Mesenteric fat pad (tissue), 1 donor: Measurements from ENCODE around the gene OR51T1. TPM values are rescaled to one million over a fixed set of nuclear protein-coding genes. Genes with fewer than 3 reads are reported as not detected.
"Not testable (repeated sequence)": the region's sequence is repeated elsewhere in the genome, so short reads cannot be mapped to it uniquely, and the experiment has no call there.

Source experiments
- DNase-seq: peaks from one replicate; pipeline ENCODE4 v3.0.0-alpha.2; 2020; ENCODE audit warnings: low spot score
- long read RNA-seq: library from polyadenylated mRNA; unstranded; transcript quantifications from one replicate; pipeline ENCODE4 v2.0.0, GENCODE V29; 2020
- total RNA-seq: library from RNA; stranded (reverse); fragmentation: NEBNext Ultra II Directional; extraction: Animal tissue kit (Norgen Biotek cat#: 25700); gene quantifications from one replicate; pipeline ENCODE4 v1.2.1, GENCODE V29; 2021
- donor health status: DM: yes; HTN: yes; CAD: no.

The OR51T1 gene, protein sequence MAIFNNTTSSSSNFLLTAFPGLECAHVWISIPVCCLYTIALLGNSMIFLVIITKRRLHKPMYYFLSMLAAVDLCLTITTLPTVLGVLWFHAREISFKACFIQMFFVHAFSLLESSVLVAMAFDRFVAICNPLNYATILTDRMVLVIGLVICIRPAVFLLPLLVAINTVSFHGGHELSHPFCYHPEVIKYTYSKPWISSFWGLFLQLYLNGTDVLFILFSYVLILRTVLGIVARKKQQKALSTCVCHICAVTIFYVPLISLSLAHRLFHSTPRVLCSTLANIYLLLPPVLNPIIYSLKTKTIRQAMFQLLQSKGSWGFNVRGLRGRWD
- not detected for total RNA-seq
- long read RNA-seq: 0 reads

DNA sequence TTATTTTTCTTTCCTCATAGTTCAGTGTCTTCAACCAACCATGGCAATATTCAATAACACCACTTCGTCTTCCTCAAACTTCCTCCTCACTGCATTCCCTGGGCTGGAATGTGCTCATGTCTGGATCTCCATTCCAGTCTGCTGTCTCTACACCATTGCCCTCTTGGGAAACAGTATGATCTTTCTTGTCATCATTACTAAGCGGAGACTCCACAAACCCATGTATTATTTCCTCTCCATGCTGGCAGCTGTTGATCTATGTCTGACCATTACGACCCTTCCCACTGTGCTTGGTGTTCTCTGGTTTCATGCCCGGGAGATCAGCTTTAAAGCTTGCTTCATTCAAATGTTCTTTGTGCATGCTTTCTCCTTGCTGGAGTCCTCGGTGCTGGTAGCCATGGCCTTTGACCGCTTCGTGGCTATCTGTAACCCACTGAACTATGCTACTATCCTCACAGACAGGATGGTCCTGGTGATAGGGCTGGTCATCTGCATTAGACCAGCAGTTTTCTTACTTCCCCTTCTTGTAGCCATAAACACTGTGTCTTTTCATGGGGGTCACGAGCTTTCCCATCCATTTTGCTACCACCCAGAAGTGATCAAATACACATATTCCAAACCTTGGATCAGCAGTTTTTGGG, at the start of gene OR51T1:
TSS of gene OR51T1 (plus strand) at position 41 of the 641 bp plus-strand sequence. CDS start at position 41, 0 bp downstream.
- no peak for DNase-seq

DNA sequence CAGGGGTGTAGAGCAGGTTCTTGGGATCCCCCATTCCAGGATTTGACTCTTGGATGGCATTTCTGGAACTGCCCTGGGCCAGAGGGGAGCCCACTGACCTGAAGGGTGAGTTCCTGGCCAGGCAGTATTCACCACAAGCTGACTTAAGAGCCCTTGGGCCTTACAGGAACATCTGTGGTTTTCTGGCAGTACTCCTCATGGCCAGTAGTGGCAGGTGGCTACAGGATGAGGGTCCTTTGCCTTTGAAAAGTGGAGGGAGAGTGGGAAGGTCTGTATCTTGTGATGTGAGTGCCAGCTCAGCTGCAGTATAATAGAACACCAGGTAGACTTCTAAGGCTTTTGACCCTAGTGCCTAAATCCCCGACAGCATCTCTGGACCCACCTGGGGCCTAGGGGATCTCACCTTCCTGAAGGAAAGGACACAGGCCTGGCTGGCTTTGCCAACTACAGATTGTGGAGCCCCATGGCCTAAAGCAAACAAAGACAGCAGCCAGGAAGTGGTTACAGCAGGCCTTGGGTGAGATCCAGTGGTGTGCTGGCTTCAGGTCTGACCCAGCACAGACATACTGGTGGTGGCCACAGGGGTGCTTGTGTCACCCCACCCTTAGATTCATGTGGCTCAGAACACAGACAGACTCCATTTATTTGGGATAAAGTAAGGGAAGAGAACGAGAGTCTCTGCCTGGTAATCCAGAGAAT, 41.7 kb upstream of the OR51T1 start:
- DNase-seq: no peak

DNA sequence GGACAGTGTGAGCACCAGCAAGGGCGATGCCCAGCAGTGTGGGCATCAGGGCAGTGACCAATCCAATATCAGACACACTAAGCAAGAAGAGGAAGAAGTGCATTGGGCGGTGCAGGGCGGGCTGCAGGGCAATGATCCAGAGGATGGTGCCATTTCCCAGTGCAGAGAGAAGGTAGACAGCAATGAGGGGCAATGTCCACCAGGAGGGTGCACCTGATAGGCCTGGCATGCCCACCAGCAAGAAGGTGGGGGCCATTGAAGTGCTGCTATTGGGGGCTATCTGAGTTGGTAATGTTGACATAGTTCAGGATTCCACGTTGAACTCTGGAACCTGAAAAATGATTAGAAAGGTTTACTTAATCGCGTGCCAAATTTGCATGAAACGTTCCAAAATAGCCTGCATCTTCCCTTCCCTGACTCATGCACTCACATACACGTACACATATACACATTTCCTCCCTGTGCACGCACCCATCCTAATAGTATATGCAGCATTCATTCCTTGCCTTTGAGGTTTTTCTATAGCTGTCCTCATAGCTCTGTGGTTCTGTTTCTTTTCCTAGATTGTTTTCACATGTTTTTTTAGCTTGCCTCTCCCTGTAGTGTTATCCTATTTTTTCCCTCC, 32.7 kb upstream of the OR51T1 start, which contains the start of gene OR51S1:
TSS of gene OR51S1 (minus strand) at position 301 of the 625 bp plus-strand sequence. CDS start at position 301, 0 bp downstream.
- DNase-seq: no peak

DNA sequence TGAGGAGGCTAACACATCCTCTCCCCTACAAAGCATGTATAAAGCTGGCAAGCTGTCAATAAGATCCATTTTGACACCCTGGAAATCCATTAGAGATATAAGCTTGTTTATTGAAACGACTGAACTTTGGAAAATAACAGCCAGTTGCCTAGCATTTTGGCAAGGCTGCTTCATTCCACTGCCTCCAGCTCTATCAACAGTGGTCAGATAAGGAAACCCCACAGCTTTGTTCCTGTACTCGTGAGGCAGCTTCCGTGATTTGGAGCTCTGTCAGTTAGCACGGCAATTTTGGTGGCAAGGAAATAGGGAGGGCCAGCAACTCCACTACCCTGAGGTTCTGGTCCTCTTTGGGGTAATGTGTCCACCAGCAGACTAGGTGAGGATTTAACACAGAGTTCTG, 30.7 kb upstream of the OR51T1 start:
- DNase-seq: no peak

DNA sequence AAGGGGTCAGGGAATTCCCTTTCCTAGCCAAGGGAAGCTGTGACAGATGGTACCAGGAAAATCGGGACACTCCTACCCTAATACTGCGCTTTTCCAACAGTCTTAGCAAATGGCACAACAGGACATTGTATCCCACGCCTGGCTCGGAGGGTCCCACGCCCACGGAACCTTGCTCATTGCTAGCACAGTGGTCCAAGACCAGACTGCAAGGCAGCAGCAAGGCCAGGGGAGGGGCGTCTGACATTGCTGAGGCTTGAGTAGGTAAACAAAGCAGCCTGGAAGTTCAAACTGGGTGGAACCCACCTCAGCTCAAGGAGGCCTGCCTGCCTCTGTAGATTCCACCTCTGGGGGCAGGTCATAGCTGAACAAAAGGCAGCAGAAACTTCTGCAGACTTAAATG, 27.4 kb upstream of the OR51T1 start:
- DNase-seq: not testable (repeated sequence)

DNA sequence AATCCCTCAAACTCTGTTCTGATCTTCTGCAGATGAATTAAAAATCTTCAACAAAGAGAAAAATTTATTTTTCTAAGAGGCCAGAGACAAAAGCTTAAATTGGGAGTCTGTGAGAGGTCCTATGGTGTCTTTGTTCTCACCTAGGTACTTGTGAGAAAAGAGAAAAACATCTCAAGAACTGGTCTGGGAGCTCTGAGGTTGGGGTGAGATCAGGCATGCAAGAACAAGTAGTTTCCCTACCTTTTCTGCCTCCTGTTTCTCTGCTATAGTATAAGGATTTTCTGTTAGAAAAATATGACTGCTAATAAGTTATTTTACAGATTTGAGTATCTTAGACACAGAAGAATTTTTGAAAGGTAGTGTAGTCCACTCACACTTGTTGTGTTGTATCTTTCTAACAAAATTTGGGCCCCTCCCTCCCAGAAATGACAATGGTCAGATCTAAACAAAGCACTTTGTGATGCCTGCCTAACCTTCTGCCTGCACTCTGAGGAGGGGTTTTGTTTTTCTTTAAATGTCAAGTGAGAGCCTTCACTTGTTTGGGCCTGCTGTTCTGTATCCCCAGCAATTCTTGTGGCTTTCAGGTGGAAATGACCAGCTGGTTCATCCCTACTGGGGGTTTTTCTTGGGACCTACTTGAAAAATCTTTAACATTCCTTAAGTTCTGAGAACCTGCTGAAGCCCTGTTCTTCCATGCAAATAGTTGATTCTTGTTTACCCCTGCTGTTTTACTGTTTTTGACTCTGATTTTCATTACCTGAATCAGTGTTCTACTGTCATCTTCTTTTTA, 19.1 kb upstream of the OR51T1 start:
- DNase-seq: no peak

DNA sequence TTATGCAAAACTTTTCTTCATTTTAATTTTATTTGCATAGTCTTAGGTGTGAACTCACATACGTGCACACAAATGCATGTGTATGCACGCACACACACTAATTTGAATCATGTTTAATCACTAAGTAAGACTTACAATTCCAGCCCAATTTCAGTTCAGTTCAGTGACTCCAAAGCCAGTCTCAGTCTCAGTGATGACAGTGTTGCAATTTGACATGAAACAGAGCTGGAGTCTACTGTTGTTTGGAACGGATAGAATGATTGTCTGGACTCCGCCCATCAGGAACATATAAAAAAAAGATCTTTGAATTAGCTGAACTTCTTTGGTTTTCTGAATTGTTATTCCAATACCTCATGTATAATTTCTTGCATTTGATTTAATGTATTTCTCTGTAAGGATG, 17.8 kb upstream of the OR51T1 start:
- DNase-seq: no peak

DNA sequence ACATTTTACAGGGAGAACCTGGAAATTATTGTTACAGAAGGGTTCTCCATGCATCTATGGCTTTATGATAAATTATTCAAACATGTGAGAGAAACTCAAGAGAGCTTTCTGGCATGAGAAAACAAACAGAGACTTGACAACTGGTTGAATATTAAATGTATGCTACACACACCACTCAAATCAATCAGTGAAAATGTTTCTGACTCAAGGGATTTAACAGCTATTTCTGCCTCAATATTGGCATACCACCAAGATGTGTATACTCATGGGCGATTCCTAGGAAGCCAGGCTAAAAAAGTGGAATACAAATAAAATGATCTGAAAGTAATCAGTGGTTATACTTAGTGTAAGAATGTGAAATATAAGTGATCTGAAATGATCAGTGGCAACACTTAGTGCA, 15.8 kb upstream of the OR51T1 start:
- no peak for DNase-seq

DNA sequence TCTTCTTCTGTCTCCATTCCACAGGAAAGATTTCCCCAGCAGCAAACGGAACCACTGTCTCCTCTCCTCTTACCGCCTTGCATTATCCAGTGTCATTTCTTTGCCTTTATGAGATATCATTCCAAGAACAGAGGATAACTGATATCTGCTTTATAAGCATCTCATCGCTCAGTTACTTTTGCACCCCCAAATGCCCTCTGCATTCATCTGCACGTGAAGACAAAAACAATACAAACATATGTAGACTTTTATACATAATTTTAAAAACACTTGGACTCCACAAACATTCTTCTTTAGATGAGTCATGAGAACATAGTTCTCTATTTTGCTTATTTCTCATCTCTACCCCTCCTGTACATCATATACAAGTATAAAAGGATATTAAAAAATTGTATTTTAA, 512 bp upstream of the OR51T1 start:
- no peak for DNase-seq

DNA sequence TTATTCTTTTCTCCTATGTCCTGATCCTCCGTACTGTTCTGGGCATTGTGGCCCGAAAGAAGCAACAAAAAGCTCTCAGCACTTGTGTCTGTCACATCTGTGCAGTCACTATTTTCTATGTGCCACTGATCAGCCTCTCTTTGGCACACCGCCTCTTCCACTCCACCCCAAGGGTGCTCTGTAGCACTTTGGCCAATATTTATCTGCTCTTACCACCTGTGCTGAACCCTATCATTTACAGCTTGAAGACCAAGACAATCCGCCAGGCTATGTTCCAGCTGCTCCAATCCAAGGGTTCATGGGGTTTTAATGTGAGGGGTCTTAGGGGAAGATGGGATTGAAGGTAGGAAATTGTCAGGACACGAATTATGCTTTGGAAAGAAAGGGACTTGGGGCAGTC, 843 bp downstream of the OR51T1 start:
- DNase-seq: no peak

DNA sequence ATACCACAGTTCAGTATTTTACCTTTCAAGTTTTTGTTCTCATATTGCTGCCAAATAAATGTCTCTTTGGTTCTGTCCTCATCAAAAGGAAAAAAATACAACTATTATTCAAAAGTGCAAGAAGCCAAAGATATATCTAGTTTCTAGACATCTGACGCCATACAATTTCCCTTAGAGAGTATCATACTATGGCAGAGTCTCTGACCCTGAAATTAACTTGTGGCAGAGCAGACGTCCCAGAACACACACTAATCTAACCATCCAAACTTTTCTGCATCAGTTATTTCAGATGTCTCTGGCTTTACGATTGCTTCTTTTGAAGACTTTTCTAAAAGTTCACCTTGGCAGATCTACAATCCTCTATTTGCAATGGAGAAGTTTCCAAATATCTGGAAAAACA, 2.7 kb downstream of the OR51T1 start:
- no peak for DNase-seq

DNA sequence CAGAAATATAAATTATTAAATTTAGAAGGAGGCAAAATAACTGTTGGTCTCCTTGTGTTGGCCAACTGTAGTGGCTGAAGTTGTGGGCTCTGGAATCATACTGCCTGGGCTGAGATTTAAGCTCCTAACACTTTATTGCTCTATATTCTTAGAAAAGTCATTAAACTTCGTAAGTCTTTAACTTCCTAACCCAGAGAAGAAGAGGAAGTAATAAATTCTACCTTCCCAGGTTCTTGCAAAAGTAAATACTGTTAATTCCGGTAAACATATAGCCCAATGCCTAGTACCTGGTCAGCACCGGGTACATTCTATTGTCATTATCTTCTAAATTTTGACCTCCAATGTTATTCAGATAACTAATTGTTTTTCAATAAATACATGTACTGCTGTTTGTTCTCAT, 4.5 kb downstream of the OR51T1 start:
- no peak for DNase-seq

DNA sequence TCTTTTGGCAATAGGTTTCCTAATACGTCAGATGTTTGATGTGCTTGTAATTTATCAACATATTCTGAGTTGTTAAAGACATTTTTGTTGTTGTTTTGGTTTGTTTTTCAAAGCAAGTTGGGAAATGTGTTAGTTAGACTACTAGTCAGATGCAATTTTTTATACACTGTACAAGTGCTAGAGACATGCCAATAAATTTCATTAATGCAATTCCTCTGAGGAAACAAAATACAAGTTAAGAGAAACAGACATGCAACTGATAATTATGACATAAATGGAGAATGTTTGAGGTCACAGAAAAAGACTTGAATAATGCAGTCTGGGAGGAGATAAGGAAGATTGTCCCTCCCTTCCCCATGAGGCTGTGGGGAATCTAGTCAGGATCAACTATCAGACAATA, 5.9 kb downstream of the OR51T1 start:
- DNase-seq: no peak

DNA sequence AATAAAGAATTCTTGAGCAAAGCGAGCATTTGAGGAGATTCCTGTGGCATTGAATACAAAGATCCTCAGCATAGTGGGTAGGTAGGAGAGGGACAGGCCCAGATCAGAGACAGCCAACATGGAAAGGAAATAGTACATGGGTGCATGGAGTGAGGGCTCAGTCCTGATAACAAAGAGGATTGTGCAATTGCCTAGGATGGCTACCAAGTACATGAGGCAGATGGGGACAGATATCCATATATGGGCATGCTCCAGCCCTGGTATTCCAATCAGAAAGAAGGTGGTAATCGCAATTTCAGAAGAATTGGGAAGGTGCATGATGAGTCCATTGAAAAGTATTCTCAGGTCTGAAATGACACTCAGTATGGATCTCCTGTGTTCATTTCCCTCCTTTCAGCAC, 8.6 kb downstream of the OR51T1 start:
- no peak for DNase-seq

DNA sequence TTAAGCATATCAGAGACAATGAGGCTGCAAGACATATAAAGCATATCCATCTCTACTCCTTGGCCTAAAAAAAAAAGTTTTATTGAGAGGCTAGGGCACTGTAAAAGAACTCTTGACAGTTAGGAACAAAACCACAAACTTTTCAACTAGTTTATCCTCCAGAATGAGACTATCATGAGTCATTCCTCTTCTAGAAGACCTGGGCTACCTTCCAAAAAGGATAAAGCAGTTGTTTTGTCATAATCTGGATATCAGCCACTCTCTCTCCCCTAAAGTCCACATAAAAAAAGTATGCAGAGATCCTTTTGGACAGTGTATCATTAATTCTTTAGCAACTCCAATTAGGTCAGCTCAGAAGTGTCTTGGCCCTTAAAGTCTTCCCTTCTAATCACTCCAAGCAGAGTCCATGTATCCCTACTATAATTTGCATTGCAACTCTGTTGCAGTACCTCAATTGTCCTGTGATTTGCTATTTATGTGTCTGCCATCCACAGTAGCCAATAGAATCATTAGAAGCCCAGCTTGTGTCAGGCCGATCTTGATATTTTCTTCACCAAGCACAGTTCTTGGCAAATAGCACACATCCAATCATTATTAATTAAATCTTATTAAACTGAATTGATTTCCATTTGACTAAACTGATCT, 10.4 kb downstream of the OR51T1 start:
- no peak for DNase-seq

DNA sequence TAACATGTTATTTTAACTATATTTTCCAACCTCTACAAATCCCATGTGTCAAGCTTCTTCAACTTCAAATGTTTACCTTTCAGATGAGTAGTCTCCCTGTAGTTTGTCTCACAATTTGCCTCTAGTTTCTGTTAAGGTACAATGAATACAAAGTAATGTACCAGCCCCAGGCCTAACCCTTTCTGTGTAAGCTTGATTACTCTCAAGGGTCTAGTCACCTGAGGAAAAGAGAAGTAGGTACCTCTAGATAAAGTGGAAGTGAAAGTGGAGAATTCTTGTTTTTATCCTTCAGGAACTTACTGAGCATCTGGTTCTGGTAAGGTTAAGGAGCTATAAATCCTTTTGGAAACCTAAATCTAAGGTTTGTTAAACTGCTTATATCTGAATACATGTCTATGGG, 21.8 kb downstream of the OR51T1 start, which contains the start of gene OR51A7:
TSS of gene OR51A7 (plus strand) at position 300 of the 400 bp plus-strand sequence. CDS start 3,587 bp downstream, outside the sequence.
- no peak for DNase-seq

DNA sequence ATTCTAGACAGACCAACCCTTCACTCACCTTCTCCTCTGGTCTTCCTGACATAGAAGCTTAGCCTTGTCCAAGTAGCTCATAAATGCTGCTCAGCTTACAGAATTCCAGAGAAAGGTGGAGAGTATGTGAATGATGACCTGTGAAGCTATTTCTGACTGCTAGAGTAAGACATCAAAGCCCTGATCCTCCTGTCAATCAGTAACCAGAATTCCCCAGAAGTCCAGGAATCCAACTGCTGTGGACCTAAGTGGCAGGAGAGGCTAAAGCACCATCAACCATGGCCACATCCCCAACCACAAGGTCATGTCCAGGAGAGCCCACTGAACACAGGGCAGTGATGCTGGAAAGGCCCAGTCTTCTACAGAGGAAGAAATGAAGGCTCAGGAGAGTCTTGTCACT, 34.9 kb downstream of the OR51T1 start:
- no peak for DNase-seq

DNA sequence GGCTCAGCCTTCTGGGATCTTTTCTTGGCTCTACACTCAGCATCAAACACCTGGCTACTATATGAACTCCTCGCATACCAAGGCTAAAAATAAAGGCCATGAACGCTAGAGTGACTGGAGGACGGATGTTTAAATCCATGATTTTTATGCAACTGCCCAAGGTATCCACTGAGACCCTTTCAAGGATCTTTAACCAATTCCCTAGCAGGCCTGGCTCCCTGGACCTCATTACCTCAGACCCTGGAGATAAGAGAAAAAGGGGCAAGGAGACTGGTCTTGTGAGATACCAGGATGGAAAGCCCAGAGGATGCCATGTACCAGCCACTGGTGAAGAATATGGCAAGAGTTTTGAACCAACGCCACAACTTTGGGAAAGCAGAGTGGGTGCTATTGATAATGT, 37.5 kb downstream of the OR51T1 start, which contains the start of gene OR51G2:
TSS of gene OR51G2 (minus strand) at position 101 of the 400 bp plus-strand sequence. CDS start 3,687 bp downstream, outside the sequence.
- DNase-seq: no peak

DNA sequence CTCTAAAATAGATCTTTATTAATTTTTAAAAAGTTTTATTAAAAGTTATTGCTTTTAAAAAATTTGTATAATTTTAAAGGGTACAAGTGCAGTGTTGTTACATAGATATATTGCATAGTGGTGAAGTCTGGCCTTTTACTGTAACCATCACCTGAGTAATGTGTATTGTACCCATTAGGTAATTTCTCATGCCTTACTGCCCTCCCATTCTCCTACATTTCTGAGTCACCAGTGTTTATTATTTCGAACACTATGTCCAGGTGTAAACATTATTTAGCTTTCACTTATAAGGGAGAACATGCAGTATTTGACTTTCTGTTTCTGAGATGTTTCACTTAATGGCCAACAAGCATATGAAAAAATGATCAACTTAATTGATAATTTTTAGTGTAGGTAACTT, 40.1 kb downstream of the OR51T1 start:
- no peak for DNase-seq

DNA sequence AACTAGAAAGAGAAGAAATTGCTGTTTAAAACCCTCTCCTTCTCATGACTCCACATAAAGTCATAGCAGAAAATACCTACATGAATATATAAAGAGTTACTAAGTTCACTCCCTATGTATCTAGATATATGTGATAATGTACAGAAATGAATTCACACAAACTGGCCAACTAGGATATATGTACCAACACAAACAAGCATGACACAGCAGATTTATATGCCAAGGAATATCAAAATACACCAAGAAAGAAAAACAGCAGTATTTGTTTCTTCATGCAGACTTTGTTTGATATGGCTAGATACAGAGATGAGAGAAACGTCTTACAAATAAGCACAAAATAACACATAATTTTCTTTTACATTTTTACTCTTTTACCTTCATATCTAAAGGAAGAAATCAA, 40.6 kb downstream of the OR51T1 start:
- DNase-seq: no peak
